KMS-11 (cell line): ENCODE measurements around the gene CUL9.

Experiments used
- H2AFZ ChIP-seq: fragments of 200-600 bp; sonication (generic); 2 replicates; pipeline ENCODE4 v1.6.1; 2016; ENCODE audit warnings: antibody characterized with exemption, mixed run types, low read depth
- H3K27ac ChIP-seq: fragments of 200-600 bp; sonication (generic); 2 replicates; pipeline ENCODE4 v1.6.1; 2016; ENCODE audit warnings: mild to moderate bottlenecking, mixed run types
- H3K27me3 ChIP-seq: fragments of 200-600 bp; sonication (generic); 2 replicates; pipeline ENCODE4 v1.6.1; 2017; ENCODE audit warnings: mild to moderate bottlenecking, low read depth, mixed run types, moderate library complexity; ENCODE audit not compliant: insufficient read depth
- H3K36me3 ChIP-seq: fragments of 200-600 bp; sonication (generic); 2 replicates; pipeline ENCODE4 v1.6.1; 2017; ENCODE audit warnings: mild to moderate bottlenecking, mixed run types; ENCODE audit not compliant: insufficient read depth
- H3K4me1 ChIP-seq: fragments of 200-600 bp; sonication (generic); 2 replicates; pipeline ENCODE4 v1.6.1; 2016; ENCODE audit warnings: mild to moderate bottlenecking, low read depth, mixed run types; ENCODE audit not compliant: poor library complexity, severe bottlenecking
- H3K4me2 ChIP-seq: fragments of 200-600 bp; sonication (generic); 2 replicates; pipeline ENCODE4 v1.7.0; 2016; ENCODE audit warnings: mild to moderate bottlenecking, mixed run types
- H3K4me3 ChIP-seq: fragments of 200-600 bp; sonication (generic); IDR thresholded peaks from 2 replicates; pipeline ENCODE4 v1.6.1; 2017; ENCODE audit warnings: low read depth, low read length, mixed read lengths; ENCODE audit not compliant: insufficient read depth
- H3K79me2 ChIP-seq: fragments of 200-600 bp; sonication (generic); 2 replicates; pipeline ENCODE4 v1.6.1; 2016; ENCODE audit warnings: low read depth, mixed run types; ENCODE audit not compliant: insufficient read depth
- H3K9ac ChIP-seq: fragments of 200-600 bp; sonication (generic); 2 replicates; pipeline ENCODE4 v1.6.1; 2016; ENCODE audit warnings: mild to moderate bottlenecking, mixed run types
- H4K20me1 ChIP-seq: fragments of 200-600 bp; sonication (generic); 2 replicates; pipeline ENCODE4 v1.6.1; 2016; ENCODE audit warnings: mild to moderate bottlenecking, mixed run types; ENCODE audit not compliant: insufficient read depth
- CTCF ChIP-seq: fragments of 200-600 bp; sonication (generic); conservative IDR thresholded peaks from 2 replicates; pipeline ENCODE4 v1.6.1; 2017; ENCODE audit warnings: low read depth, mild to moderate bottlenecking, antibody characterized with exemption, low read length, moderate library complexity, mixed read lengths

Gene CUL9

GRCh38 chr6:43187821-43188220 lies 5.8 kb downstream of the CUL9 start:
- no peak for TF ChIP-seq CTCF
- Histone ChIP-seq H3K36me3 (no peaks in the 10 kb centered on the region), H3K4me3 (no peak overlapping the region), H3K4me2 (no peak overlapping the region), H4K20me1 (no peaks in the 10 kb centered on the region), H3K27ac (no peak overlapping the region), H3K27me3 (no peaks in the 10 kb centered on the region), H2AFZ (no peak overlapping the region), H3K4me1 (peaks cover 3% of the 10 kb centered on the region), H3K9ac (no peak overlapping the region), H3K79me2 (peaks cover 3% of the 10 kb centered on the region; the same call in 1 of the 2 replicates)

- Histone ChIP-seq H3K27ac (no peak overlapping the region), H3K4me3 (no peak overlapping the region), H2AFZ (no peak overlapping the region), H4K20me1 (no peaks in the 10 kb centered on the region), H3K79me2 (no peaks in the 10 kb centered on the region), H3K27me3 (no peaks in the 10 kb centered on the region), H3K4me1 (no peaks in the 10 kb centered on the region), H3K4me2 (no peak overlapping the region), H3K36me3 (no peaks in the 10 kb centered on the region), H3K9ac (no peak overlapping the region)
- no peak for TF ChIP-seq CTCF
Observed at GRCh38 chr6:43188426-43188825, 6.4 kb downstream of the CUL9 start.

GRCh38 chr6:43189776-43190304 lies 7.8 kb downstream of the CUL9 start:
- Histone ChIP-seq H3K79me2 (no peaks in the 10 kb centered on the region), H3K4me2 (no peak overlapping the region), H3K27me3 (no peaks in the 10 kb centered on the region), H3K4me3 (no peak overlapping the region), H4K20me1 (no peaks in the 10 kb centered on the region), H2AFZ (no peak overlapping the region), H3K9ac (no peak overlapping the region), H3K4me1 (no peaks in the 10 kb centered on the region), H3K36me3 (no peaks in the 10 kb centered on the region), H3K27ac (no peak overlapping the region)
- no peak for TF ChIP-seq CTCF

GRCh38 chr6:43192911-43193310 lies 10.9 kb downstream of the CUL9 start:
- H3K27me3 ChIP-seq, result no peaks in the 10 kb centered on the region
- no peak overlapping the region for H3K4me3 ChIP-seq
- H3K9ac ChIP-seq, result no peak overlapping the region
- TF ChIP-seq CTCF, result no peak
- no peaks in the 10 kb centered on the region for H3K36me3 ChIP-seq
- H4K20me1 ChIP-seq, result no peaks in the 10 kb centered on the region
- no peak overlapping the region for H3K4me2 ChIP-seq
- H3K27ac ChIP-seq, result no peak overlapping the region
- H3K4me1 ChIP-seq, result no peaks in the 10 kb centered on the region
- no peak overlapping the region for H2AFZ ChIP-seq
- no peaks in the 10 kb centered on the region for H3K79me2 ChIP-seq
